Kidney capillary endothelial cell (primary cell): ENCODE data around the gene ARFGEF2.
"Not testable (repeated sequence)": the region's sequence is repeated elsewhere in the genome, so short reads cannot be mapped to it uniquely, and the experiment has no call there.

ENCODE experiments used
- DNase-seq: peaks from one replicate; pipeline ENCODE4 v3.0.0-alpha.2; 2018; ENCODE audit warnings: low spot score

The ARFGEF2 gene

GRCh38 chr20:48952656-48953055 lies 31.1 kb downstream of the ARFGEF2 start:
- no peak for DNase-seq

- DNase-seq, result no peak
Observed at GRCh38 chr20:48953653-48954052, 32.1 kb downstream of the ARFGEF2 start.

- no peak for DNase-seq
Observed at GRCh38 chr20:48956052-48956451, 34.5 kb downstream of the ARFGEF2 start.

GRCh38 chr20:48957053-48957481 lies 35.6 kb downstream of the ARFGEF2 start:
- DNase-seq, result no peak

- DNase-seq, result no peak
Observed at GRCh38 chr20:48957533-48957932, 36.0 kb downstream of the ARFGEF2 start.

GRCh38 chr20:48958743-48959142 lies 37.2 kb downstream of the ARFGEF2 start:
- no peak for DNase-seq

GRCh38 chr20:48959899-48960550 lies 38.5 kb downstream of the ARFGEF2 start:
- no peak for DNase-seq

GRCh38 chr20:48962421-48962820 lies 40.9 kb downstream of the ARFGEF2 start:
- no peak for DNase-seq

- DNase-seq, result no peak
Observed at GRCh38 chr20:48962976-48963771, 41.7 kb downstream of the ARFGEF2 start.

GRCh38 chr20:48965189-48965910 lies 43.8 kb downstream of the ARFGEF2 start:
- DNase-seq, result no peak

- DNase-seq, result no peak
Observed at GRCh38 chr20:48970681-48971365, 49.3 kb downstream of the ARFGEF2 start.

- no peak for DNase-seq
Observed at GRCh38 chr20:48971956-48972355, 50.4 kb downstream of the ARFGEF2 start.

- DNase-seq, result peak; percentile 23
Observed at GRCh38 chr20:48972816-48973215, 51.3 kb downstream of the ARFGEF2 start.

- no peak for DNase-seq
Observed at GRCh38 chr20:48975955-48976354, 54.4 kb downstream of the ARFGEF2 start.

GRCh38 chr20:48979980-48980379 lies 58.5 kb downstream of the ARFGEF2 start:
- not testable (repeated sequence) for DNase-seq

- DNase-seq, result peak; percentile 97
Observed at GRCh38 chr20:48983423-48984400, 62.2 kb downstream of the ARFGEF2 start.

GRCh38 chr20:48984575-48985219 lies 63.2 kb downstream of the ARFGEF2 start:
- no peak for DNase-seq

GRCh38 chr20:48986899-48987298 lies 65.4 kb downstream of the ARFGEF2 start:
- peak; percentile 1 for DNase-seq

GRCh38 chr20:48990467-48990866 lies 69.0 kb downstream of the ARFGEF2 start:
- DNase-seq, result no peak

GRCh38 chr20:48995589-48995988 lies 74.1 kb downstream of the ARFGEF2 start:
- DNase-seq, result no peak
